GM06990 (cell line): ENCODE measurements around the gene ATIC.

Source experiments
- DNase-seq: peaks from one replicate; pipeline ENCODE4 v3.0.0-alpha.2; 2011; ENCODE audit not compliant: insufficient read length; ENCODE audit errors: extremely low read depth
- H3K27me3 ChIP-seq: replicated peaks from 2 replicates; pipeline ENCODE4 v1.6.0; 2011; ENCODE audit warnings: low read length; ENCODE audit not compliant: control insufficient read depth, insufficient read depth
- H3K36me3 ChIP-seq: 2 replicates; pipeline ENCODE4 v1.5.1; 2011; ENCODE audit warnings: low read length; ENCODE audit not compliant: control insufficient read depth, insufficient read depth
- H3K4me3 ChIP-seq: replicated peaks from 2 replicates; pipeline ENCODE4 v1.5.1; 2011; ENCODE audit warnings: low read depth, mild to moderate bottlenecking, control low read depth, low read length
- TF ChIP-seq, protein P1 (sequence below): IDR thresholded peaks from 2 replicates; pipeline ENCODE4 v1.5.1; 2011; ENCODE audit warnings: low read length, control low read depth, mild to moderate bottlenecking, inconsistent platforms; ENCODE audit not compliant: insufficient read depth, poor library complexity, severe bottlenecking

ATIC gene

DNA sequence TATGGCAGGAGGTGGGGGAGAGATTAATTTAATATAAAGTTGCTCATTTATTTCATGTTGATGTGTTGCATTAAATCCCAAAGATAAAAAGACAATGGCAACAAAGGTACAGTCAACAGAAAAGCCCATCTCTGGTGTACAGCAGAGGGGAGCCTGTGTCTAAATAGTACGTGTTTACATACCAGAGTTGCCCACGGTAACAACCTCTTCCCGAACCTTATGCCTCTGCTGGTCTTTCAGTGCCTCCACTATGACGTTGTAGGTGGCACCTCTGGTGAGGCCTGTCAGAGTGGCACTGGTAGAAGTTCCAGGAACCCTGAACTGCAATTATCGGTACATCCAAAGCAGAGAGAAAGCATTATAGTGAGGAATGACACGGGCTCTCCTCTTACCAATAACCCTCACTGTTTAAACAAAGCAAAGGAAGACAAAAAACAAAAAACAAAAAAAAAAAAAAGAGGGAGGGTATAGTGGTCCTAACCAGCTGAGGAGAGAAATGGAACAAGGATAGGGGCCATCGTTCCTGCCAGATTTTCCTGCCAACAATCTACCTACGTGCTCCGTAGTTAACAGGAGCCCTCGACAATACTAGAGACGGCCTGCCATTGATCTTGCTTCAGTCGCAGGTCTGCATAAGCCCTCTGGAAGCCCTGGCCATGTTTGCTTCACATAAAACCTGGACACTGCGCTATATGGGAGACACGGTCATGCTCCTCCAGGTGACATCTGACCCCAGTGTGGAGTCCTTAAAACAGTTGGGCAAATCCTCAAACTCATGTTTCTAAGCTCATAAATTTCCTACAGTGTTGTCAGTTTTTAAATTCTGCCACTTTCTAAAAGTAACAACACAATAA lies 58.5 kb downstream of the ATIC start:
- H3K27me3 ChIP-seq, result no peaks in the 10 kb centered on the region
- H3K4me3 ChIP-seq, result no peak overlapping the region
- no peak for DNase-seq
- TF ChIP-seq, protein P1, sequence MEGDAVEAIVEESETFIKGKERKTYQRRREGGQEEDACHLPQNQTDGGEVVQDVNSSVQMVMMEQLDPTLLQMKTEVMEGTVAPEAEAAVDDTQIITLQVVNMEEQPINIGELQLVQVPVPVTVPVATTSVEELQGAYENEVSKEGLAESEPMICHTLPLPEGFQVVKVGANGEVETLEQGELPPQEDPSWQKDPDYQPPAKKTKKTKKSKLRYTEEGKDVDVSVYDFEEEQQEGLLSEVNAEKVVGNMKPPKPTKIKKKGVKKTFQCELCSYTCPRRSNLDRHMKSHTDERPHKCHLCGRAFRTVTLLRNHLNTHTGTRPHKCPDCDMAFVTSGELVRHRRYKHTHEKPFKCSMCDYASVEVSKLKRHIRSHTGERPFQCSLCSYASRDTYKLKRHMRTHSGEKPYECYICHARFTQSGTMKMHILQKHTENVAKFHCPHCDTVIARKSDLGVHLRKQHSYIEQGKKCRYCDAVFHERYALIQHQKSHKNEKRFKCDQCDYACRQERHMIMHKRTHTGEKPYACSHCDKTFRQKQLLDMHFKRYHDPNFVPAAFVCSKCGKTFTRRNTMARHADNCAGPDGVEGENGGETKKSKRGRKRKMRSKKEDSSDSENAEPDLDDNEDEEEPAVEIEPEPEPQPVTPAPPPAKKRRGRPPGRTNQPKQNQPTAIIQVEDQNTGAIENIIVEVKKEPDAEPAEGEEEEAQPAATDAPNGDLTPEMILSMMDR, result no peak
- H3K36me3 ChIP-seq, result no peaks in the 10 kb centered on the region

DNA sequence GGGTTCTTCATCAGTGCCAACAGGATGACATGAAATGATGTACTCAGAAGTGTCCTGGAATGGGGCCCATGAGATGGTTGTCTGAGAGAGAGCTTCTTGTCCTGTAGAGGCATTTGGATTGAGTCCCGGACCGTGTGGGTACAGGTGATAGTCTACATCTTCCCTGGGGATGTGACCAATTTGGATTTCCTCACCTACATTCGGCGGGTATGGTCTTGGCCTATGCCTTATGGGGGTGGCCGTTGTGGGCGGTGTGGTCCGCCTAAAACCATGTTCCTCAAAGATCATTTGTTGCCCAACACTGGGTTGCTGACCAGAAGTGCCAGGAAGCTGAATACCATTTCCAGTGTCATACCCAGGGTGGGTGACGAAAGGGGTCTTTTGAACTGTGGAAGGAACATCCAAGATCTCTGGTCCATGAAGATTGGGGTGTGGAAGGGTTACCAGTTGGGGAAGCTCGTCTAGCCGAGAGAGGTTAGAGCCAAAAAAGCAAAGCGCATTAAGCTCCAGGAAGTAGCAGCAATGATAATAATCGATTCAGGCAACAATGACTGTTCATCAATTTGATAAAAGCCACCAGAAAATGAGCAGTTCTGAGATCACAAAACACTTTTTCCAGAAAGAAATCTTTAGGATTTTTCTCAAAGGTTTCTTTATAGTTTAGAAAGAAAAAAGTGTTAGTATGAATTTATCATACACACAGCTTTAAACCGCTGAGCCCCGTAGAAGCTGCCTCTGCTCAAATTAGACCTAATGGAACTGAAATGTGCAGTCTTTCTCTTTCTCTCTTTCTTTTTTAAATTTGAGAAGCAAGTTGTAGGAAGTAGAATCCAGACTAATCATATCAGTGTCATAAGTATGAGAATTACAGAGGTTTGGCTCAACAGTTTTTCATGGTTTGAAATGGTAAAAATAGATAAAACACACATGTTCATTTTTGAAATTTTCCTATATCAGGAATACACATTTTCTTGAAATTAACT lies 60.3 kb downstream of the ATIC start:
- Histone ChIP-seq H3K4me3 (no peak overlapping the region), H3K36me3 (no peaks in the 10 kb centered on the region), H3K27me3 (no peaks in the 10 kb centered on the region)
- DNase-seq, result no peak
- TF ChIP-seq, protein P1, result no peak

DNA sequence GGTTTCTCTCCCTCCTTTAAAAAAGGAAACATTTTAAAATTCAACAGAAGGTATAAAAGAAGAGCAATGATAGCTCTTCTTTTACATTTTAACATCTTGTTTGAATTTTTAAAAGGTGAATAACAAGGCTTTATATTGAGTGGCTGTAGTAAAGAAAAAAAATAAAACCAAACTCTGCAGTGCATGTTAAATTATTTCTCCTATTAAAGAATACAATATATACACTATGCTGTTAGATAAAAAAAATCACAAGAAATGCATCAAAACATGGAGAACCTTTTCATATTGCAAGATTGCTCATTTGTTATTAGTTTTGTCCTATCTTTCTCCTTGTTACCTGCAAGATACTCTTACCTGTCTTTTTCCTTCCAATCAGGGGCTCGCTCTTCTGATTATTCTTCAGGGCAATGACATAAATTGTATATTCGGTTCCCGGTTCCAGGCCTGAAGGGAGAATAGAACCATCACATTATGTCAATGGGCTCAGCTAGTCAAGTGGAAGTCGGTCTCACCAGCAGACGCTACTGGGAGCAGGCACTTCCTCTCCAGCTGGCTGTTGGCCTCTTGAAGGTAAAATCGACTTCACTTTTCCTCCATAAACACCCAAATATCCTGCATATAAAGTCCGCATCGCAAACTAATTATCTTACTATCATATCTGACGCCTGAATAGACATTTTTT lies 61.2 kb downstream of the ATIC start:
- Histone ChIP-seq H3K4me3 (no peak overlapping the region), H3K27me3 (no peaks in the 10 kb centered on the region), H3K36me3 (no peaks in the 10 kb centered on the region)
- DNase-seq, result no peak
- TF ChIP-seq, protein P1, result no peak

DNA sequence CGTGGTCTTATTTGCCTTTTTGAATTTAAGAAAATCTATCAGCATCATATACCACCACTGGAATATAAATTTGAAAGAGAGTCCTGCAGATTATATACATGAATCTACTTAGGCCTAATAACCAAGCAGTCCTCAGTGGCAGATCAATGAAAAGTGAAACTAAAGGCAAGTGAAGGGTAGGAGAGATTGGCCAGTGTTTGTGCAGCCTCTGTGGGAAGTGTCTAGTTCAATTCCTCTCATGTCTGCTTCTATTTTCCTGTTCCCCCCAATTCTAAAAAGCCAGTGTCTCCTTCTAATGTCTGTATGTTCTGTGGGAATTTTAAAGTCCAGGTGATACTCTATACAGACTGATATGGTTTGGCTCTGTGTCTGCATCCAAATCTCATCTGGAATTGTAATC lies 62.1 kb downstream of the ATIC start:
- Histone ChIP-seq H3K36me3 (no peaks in the 10 kb centered on the region), H3K4me3 (no peak overlapping the region), H3K27me3 (no peaks in the 10 kb centered on the region)
- TF ChIP-seq, protein P1, result no peak
- DNase-seq, result no peak

DNA sequence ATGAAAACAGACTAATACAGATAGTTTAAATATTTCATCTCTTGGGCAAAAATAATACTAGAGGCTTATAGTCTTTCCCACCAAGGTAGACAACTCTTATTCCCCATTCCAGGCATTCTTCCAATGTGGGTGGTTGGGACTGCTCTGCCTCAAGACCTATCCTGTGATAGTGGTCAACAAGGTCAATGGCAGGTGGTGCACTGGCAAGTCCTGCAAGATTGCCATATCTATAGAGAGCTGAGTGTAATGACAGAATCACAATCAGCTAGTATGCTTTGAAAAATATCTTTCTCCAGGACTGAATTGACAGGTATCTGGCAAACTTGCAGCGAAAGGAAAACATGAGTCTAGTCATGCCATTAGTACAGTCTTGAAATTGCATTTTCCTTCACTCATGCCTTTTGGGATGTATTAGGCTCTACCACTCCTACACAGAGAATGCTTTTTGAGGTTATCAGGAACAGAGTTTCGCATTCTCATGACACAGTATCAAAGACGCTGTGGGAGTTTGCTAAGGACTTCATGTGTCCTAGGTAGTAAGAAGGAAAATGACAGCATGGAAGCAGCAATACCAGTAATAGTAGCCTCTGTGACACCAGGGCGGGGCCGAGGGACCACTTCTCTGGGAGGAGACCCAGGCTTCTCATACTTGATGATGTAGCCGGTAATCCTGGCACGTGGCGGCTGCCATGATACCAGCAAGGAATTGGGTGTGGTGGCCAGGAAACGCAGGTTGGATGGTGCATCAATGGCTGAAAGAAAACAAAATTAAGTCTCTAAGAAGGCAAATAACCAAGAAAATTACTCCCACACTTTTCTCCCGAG lies 63.0 kb downstream of the ATIC start:
- TF ChIP-seq, protein P1, result no peak
- Histone ChIP-seq H3K4me3 (no peak overlapping the region), H3K36me3 (no peaks in the 10 kb centered on the region), H3K27me3 (no peaks in the 10 kb centered on the region)
- DNase-seq, result no peak
